ENCODE measurements around the gene ATXN2.
"Not testable (repeated sequence)": the region's sequence is repeated elsewhere in the genome, so short reads cannot be mapped to it uniquely, and the experiment has no call there.

ATXN2 gene

GRCh38 chr12:111570084-111570961, 28.8 kb downstream of the ATXN2 start:
- peak; percentile 69 for DNase-seq

GRCh38 chr12:111569363-111570083, 29.6 kb downstream of the ATXN2 start:
- DNase-seq, result no peak

GRCh38 chr12:111560844-111561243, 38.3 kb downstream of the ATXN2 start:
- not testable (repeated sequence) for DNase-seq

- DNase-seq, result peak; percentile 22
These were observed 41.1 kb downstream of the ATXN2 start for GRCh38 chr12:111558107-111558376.

GRCh38 chr12:111557271-111558106, 41.6 kb downstream of the ATXN2 start:
- peak; percentile 30 for DNase-seq

- DNase-seq, result no peak
These were observed 42.4 kb downstream of the ATXN2 start for GRCh38 chr12:111556676-111557075.

GRCh38 chr12:111555313-111555712, 43.8 kb downstream of the ATXN2 start:
- not testable (repeated sequence) for DNase-seq

- no peak for DNase-seq
These were observed 52.2 kb downstream of the ATXN2 start for GRCh38 chr12:111546758-111547383.

- DNase-seq, result no peak
These were observed 52.9 kb downstream of the ATXN2 start for GRCh38 chr12:111546171-111546570.

- DNase-seq, result no peak
These were observed 55.1 kb downstream of the ATXN2 start for GRCh38 chr12:111544032-111544431.

GRCh38 chr12:111532751-111533150, 66.4 kb downstream of the ATXN2 start:
- DNase-seq, result no peak

GRCh38 chr12:111529424-111530368, 69.4 kb downstream of the ATXN2 start:
- no peak for DNase-seq

- no peak for DNase-seq
These were observed 75.4 kb downstream of the ATXN2 start for GRCh38 chr12:111523587-111524167.

- DNase-seq, result no peak
These were observed 77.3 kb downstream of the ATXN2 start for GRCh38 chr12:111521801-111522200.

- no peak for DNase-seq
These were observed 79.2 kb downstream of the ATXN2 start for GRCh38 chr12:111519937-111520336.

- no peak for DNase-seq
These were observed 80.0 kb downstream of the ATXN2 start for GRCh38 chr12:111519083-111519482.

- not testable (repeated sequence) for DNase-seq
These were observed 91.4 kb downstream of the ATXN2 start for GRCh38 chr12:111507719-111508118.

GRCh38 chr12:111507258-111507657, 91.9 kb downstream of the ATXN2 start:
- not testable (repeated sequence) for DNase-seq

- no peak for DNase-seq
These were observed 92.9 kb downstream of the ATXN2 start for GRCh38 chr12:111506260-111506659.

GRCh38 chr12:111505601-111506036, 93.5 kb downstream of the ATXN2 start:
- no peak for DNase-seq

- DNase-seq, result no peak
These were observed 96.0 kb downstream of the ATXN2 start for GRCh38 chr12:111503116-111503515.
